ENCODE results near the gene CD68.

CD68 gene

DNA sequence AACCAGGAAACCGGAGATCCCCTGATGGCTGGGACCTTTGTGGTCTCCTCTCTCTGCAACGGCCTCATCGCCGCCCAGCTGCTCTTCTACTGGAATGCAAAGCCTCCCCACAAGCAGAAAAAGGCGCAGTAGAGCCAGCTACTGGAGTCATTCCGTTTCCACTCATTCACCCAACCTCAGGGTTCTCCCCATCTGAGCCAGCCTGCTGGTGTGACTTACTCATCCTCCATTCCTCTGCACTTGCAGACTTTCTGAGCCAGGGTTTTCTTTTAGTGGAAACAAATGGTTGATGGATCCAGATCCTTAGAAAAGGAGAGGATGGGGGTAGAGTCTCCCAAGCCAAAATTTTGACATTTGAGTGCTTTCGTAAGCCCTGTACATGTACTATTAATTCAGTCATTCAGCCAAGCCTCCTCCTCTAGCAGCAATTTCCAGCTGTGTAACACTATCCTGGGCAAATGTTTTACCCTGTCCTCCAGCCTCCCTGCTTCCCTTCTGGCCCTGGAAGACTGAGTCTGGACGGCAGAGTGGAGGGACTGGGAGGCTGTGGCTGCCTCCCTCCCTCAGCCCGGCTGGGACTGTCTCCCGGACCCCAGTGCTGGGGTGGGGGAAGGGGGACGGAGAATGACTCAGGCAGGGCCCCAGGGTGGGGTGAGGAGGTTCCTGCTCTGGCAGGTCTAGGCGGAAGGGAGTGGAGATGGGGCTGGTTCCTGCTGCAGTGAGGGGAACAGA is 8.1 kb downstream of the CD68 start:
- H3K27me3 ChIP-seq (replicated peaks): no peaks in the 10 kb centered on the region
- H3K4me3 ChIP-seq (ENCODE audit: low read depth, low read length): peak overlapping the region; percentile 12
- peak overlapping the region; percentile 65 for H3K27ac ChIP-seq
- peak; percentile 95 for DNase-seq
- in situ Hi-C loops (cut with HindIII; ENCODE audit: low pct_ligation_motif_present, low sequenced_read_pairs): no loop called here
- TF ChIP-seq, protein P1, sequence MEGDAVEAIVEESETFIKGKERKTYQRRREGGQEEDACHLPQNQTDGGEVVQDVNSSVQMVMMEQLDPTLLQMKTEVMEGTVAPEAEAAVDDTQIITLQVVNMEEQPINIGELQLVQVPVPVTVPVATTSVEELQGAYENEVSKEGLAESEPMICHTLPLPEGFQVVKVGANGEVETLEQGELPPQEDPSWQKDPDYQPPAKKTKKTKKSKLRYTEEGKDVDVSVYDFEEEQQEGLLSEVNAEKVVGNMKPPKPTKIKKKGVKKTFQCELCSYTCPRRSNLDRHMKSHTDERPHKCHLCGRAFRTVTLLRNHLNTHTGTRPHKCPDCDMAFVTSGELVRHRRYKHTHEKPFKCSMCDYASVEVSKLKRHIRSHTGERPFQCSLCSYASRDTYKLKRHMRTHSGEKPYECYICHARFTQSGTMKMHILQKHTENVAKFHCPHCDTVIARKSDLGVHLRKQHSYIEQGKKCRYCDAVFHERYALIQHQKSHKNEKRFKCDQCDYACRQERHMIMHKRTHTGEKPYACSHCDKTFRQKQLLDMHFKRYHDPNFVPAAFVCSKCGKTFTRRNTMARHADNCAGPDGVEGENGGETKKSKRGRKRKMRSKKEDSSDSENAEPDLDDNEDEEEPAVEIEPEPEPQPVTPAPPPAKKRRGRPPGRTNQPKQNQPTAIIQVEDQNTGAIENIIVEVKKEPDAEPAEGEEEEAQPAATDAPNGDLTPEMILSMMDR (IDR thresholded peaks at IDR 0.05; ENCODE audit: low read depth, low read length, missing control alignments): peak; percentile 47
- H3K36me3 ChIP-seq (replicated peaks): peaks cover 28% of the 10 kb centered on the region

DNA sequence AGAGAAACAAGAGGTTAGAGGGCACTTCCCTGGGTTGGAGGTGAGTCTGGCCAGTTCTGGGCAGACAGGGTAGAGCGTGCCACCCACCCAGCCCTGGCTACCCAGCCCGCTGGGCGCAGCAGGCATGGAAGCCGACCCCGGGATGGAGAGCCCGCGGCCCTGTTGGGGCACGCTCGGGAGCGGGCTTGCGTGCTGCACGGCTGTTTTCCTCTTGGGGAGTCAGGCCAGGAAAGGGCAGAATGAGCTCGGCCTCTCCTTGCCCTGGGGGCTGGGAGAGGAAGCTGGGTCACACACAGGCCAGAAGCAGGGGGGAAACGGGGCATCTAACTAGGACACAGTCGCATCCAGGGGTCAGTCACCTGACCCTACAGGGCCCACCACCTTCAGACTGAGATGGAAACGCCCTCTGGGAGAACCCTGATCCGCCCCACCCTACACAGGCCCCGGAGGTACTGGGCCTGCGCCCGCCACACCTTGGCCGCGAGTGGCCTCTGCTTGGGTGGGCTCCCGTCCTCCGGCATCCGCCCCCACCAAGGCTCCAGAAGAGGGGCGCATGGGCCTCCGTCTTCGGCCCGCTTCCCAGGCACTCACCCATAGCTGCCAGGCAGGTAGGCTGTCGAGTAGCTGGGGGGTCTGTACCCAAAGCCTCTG is 9.2 kb downstream of the CD68 start:
- in situ Hi-C loops (cut with HindIII; ENCODE audit: low pct_ligation_motif_present, low sequenced_read_pairs): no loop called here
- TF ChIP-seq, protein P1 (IDR thresholded peaks at IDR 0.05; ENCODE audit: low read depth, low read length, missing control alignments): no peak
- peaks cover 39% of the 10 kb centered on the region for H3K36me3 ChIP-seq (replicated peaks)

DNA sequence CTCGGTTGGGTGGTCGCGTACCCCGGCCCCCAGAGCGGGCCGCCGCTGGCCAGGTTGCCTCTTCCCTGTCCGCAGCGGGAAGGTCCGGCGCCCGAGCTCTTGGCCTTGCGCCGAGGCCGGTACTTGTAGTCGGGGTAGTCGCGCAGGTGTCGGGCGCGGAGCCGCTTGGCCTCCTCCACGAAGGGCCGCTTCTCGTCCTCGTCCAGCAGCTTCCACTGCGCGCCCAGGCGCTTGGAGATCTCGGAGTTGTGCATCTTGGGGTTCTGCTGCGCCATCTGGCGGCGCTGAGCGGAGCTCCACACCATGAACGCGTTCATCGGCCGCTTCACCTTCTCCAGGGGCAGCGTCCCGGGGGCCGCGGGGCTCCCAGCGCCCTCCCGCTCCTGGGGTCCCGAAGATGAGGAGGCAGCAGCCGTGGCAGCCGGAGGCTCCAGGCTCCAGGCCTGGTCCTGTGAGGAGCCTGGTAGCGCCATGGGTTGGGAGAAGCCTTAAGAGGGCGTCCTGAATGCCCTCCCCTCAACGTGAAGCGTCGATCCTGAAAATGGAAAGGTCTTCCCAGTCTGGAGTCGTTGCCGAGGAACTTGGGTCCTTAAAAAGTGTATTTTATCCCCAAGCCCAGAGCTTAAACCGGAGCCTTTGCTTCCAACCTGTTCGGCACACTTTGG is 9.9 kb downstream of the CD68 start:
- peak; percentile 77 for DNase-seq
- Histone ChIP-seq H3K4me3 (ENCODE audit: low read depth, low read length) (peak overlapping the region; percentile 9), H3K36me3 (replicated peaks) (peaks cover 45% of the 10 kb centered on the region), H3K27me3 (replicated peaks) (no peaks in the 10 kb centered on the region), H3K27ac (no peak overlapping the region)
- TF ChIP-seq, protein P1 (IDR thresholded peaks at IDR 0.05; ENCODE audit: low read depth, low read length, missing control alignments): peak; percentile 91
- in situ Hi-C loops (cut with HindIII; ENCODE audit: low pct_ligation_motif_present, low sequenced_read_pairs): no loop called here

More for the DNA sequence above, 9.2 kb downstream of the CD68 start:
- Histone ChIP-seq H3K4me3 (ENCODE audit: low read depth, low read length) (peak overlapping the region; percentile 9), H3K27ac (peak overlapping the region; percentile 65), H3K27me3 (replicated peaks) (no peaks in the 10 kb centered on the region)
- no peak for DNase-seq

GRCh38 chr17:7589891-7590691 is 10.7 kb downstream of the CD68 start, which contains the start of gene SOX15:
Gene SOX15, minus strand, starts transcription at chr17:7590094. Its CDS starts 418 bp downstream, at chr17:7589676.
- Histone ChIP-seq H3K27me3 (replicated peaks) (no peaks in the 10 kb centered on the region), H3K27ac (peak within 1 kb of the TSS; percentile 57)

DNA sequence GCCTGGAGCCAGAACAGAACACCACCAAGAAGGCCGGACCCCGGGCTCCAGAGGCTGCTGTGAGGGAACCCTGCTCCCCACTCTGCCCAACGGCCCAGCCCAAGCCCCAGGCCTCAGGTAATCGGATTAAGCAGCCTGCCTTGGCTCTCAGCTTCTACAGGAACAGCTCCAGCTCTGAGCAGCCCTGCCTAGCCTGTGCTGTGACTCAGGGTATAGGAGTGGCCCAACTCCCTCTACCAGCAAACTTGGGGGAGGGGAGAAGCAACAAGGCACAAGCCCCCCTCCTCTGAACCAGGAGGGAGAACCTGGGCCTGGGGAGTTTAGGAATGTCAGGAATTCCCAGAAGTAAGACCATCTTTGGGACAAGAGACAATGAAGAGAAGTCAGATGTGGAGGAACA is 11.3 kb downstream of the CD68 start:
- peak; percentile 63 for DNase-seq
- Histone ChIP-seq H3K4me3 (ENCODE audit: low read depth, low read length) (no peak overlapping the region), H3K27me3 (replicated peaks) (no peaks in the 10 kb centered on the region), H3K36me3 (replicated peaks) (peaks cover 60% of the 10 kb centered on the region), H3K27ac (peak overlapping the region; percentile 57)
- TF ChIP-seq, protein P1 (IDR thresholded peaks at IDR 0.05; ENCODE audit: low read depth, low read length, missing control alignments): no peak
- in situ Hi-C loops (cut with HindIII; ENCODE audit: low pct_ligation_motif_present, low sequenced_read_pairs): no loop called here

More at GRCh38 chr17:7589891-7590691, 10.7 kb downstream of the CD68 start, which contains the start of gene SOX15:
- H3K4me3 ChIP-seq (ENCODE audit: low read depth, low read length): peak within 1 kb of the TSS; percentile 9
- TF ChIP-seq, protein P1 (IDR thresholded peaks at IDR 0.05; ENCODE audit: low read depth, low read length, missing control alignments): no peak
- peaks cover 53% of the 10 kb centered on the region for H3K36me3 ChIP-seq (replicated peaks)
- DNase-seq: no peak
- in situ Hi-C loops (cut with HindIII; ENCODE audit: low pct_ligation_motif_present, low sequenced_read_pairs): no loop called here
